Stimulated activated CD4-positive, alpha-beta T cell treated with anti-CD3 and anti-CD28 coated beads, Interleukin-12 subunit alpha, Interleukin-12 subunit beta, amount 100 ng/mL, for 4 hours (primary cell): ENCODE measurements around the gene ANKMY1.
"Not testable (repeated sequence)": the region's sequence is repeated elsewhere in the genome, so short reads cannot be mapped to it uniquely, and the experiment has no call there.

Experiments
- DNase-seq: peaks from one replicate; pipeline ENCODE4 v3.0.0-alpha.2; 2020

The ANKMY1 gene

DNA sequence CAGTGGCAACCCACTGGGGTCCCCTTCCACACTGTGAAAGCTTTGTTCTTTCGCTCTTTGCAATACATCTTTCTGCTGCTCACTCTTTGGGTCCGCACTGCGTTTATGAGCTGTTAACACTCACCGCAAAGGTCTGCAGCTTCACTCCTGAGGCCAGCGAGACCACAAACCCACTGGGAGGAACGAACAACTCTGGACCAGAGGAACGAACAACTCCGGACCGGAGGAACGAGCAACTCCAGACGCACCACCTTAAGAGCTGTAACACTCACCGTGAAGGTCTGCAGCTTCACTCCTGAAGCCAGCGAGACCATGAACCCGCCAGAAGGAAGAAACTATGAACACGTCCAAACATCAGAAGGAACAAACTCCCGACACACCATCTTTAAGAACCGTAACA lies 18.7 kb downstream of the ANKMY1 start:
- DNase-seq, result not testable (repeated sequence)

DNA sequence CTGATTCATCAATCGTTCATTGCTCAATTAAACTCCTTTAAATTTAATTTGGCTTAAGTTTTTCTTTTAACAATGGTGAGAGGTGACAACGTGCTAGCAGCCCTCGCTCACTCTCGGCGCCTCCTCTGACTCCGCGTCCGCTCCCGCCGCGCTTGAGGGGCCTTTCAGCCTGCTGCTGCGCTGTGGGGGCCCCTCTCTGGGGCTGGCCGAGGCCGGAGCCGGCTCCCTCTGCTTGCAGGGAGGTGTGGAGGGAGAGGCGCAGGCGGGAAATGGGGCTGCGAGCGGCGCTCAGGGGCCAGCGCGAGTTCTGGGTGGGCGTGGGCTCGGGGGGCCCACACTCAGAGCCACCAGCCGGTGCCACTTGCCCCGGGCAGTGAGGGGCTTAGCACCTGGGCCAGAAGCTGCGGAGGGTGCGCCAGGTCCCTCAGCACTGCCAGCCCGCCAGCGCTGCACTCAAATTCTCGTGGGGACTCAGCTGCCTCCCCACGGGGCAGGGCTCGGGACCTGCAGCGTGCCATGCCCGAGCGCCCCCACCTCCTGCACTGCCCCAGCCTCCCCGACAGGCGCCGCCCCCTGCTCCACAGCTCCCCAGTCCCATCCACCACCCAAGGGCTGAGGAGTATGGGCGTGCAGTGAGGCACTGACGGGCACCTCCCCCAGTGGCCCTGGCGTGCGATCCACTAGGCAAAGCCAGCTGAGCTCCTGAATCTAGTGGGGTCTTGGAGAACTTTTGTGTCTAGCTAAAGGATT lies 19.6 kb downstream of the ANKMY1 start:
- DNase-seq, result no peak

DNA sequence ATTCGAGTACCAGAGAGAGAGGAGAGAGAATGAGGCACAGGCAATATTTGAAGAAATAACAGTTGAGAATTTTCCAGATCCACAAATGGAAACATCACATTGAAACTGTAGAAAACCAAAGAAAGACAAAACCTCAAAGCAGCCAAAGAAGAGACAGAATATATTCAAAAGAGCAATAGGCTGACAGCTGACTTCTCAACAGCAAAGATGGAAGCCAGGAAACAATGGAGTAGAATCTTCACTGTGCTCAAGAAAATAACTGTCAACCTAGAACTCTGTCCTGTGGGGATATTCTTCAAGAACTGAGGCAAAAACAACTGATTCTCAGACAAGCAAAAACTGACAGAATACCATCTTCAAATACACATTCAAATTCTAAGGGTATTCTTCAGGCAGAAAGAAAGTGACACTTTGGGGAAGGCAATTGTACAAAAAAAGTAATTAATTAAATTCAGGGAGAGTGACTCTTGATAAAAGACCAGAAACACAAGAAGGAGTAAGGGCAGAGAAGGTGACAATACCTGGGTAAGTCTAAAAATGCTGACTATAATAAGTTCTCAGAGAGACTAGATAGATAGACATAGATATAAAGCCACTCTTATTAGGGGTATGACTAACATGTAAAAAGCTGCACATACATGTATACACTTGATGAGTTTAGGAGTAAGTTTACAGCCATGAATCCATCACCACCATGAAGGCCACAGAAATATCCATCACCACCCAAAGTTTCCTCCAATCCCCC lies 25.6 kb downstream of the ANKMY1 start:
- no peak for DNase-seq

DNA sequence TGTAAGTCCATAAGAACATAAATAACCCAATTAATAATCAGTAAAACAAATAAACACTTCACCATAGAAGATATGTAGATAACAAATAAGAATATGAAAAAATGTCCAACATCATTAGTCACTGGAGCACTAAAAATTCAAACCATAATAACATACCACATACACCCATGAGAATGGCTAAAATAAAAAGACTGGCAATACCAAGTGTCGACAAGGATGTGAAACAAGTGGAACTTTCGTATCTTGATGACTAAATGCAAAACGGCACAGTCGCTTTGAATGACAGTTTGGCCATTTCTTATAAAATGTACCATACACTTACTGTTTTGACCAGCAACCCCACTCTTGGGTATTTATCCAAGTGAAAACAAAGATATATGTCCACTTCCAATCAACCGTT lies 26.8 kb downstream of the ANKMY1 start:
- no peak for DNase-seq

DNA sequence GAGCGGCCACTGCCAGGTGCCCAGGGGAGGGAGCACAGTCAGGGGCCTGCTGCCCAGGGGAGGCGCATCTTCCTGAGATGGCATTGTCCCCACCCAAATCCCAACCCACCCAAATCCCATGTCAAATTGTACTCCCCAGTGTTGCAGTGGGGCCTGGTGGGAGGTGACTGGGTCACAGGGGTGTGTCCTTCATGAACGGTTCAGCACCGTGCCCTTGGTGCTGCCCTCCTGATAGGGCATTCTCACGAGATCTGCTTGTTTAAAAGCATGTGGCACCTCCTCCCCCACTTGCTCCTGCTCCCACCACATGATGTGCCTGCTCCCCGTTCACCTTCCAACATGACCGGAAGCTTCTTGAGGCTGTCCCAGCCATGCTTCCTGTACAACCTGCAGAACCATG lies 27.6 kb downstream of the ANKMY1 start:
- DNase-seq, result no peak

DNA sequence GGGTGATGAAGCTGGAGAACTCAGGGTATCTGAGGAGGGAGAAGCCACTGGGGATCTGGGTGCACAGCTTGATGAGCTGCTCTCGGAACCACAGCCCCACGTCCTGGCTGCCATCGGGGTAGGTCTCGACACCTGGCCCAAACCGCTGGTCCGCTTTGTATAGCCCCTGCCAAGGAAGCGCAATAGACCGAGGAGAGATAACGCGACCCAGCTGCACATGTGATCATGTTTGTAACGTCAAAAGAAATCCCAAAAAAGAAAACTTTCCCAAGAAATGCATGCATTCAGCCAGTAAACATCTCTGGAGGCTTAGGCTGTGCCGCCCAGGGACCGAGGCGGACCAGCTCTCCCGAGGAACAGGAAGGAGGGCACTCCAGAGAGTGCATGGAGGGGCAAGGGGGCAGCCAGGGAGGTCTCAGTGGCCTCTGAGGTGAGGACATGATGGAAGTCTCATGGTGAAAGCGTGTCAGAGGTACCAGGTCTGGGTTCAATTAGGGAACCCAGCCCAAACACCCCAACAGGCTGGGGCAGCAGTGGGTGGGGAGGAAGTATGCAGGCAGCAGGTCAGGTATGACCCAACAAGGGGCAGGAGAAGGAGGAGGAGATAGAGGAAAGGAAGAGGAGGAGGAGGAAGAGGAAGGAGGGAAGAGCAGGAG lies 28.3 kb downstream of the ANKMY1 start:
- DNase-seq, result no peak

DNA sequence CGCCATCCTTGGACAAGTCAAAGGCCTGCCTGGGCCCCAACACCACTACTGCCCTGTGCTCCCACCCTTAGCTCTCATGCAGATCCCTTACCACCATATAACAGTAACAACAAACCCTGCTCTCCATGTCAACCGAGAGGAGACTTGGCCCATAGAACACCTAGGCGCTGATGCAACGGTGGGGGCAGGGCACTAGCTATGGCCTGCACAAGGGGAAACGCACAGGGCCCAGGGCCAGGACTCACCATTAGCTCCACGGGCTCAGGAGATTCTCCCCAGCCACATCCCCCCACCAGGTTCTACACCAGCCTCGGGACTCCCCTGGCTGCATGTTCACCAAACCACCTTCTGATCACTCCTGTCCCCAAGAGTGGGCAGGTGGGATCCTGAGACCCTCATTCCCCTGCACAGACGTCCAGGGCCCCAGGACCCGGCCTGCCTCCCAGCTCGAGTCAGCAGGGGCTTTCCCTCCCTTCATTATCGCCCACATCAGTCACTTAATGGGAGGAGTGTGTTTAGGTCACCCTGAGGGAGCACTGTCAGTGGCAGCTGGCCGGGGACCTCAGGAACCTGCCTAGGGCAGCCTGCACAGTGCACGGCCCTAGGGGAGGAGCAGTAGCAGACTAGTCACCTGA lies 29.3 kb downstream of the ANKMY1 start:
- DNase-seq, result no peak

DNA sequence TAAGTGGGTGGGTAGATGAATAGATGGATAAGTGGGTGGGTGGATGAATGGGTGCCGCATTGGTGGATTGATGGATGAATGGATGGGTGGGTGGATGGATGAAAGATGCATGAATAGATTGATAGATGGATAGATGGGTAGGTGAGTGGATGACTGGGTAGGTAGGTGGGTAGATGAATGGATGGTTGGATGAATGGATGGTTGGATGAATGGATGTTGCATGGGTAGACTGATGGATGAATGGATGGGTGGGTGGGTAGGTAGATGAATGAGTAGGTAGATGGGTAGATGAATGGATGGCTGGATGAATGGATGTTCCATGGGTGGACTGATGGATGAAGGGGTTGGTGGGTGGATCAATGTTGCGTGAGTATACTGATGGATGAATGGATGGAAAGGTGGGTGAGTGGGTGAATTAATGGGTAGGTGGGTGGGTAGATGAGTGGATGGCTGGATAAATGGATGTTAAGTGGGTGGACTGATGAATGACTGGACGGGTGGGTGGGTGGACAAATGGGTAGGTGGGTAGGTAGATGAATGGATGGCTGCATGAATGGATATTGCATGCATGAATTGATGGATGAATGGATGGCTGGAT lies 30.5 kb downstream of the ANKMY1 start:
- no peak for DNase-seq

DNA sequence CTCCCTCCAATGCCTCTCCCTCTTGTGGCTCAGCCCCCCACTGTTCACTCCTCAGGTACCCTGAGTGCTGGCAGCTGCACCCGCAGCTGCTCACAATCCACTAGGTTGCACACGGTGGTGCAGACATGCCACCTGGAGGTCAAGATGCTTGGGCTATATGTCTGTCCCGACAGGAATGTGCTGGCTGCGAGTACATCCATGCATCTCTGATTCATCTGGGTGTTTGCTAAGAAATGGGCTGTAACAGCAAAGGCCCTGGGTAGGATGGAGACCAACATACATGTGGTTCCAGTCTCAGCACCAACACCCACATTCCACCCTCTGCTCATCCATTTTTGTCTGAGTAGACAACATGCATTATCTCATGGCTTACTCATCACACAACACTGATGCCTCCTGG lies 31.3 kb downstream of the ANKMY1 start:
- no peak for DNase-seq

DNA sequence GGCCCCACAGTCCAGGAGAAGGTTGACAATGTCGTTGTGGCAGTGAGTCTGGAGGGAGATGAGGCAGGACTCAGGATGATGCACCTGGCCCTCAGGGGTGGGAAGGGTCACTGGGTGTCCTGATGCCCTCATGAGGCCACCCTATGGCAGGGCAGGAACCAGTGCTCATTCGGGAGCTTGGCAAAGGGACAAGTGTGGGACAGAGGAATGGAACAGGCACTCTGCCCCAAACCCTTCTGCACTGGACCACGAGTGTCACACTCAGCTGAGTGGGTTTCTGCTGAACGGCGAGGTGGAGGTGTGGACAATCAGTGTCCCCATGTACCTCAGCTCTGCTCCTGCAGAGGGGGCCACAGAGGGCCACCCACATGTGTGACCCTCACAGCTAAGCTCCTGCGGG lies 32.0 kb downstream of the ANKMY1 start:
- DNase-seq, result no peak

DNA sequence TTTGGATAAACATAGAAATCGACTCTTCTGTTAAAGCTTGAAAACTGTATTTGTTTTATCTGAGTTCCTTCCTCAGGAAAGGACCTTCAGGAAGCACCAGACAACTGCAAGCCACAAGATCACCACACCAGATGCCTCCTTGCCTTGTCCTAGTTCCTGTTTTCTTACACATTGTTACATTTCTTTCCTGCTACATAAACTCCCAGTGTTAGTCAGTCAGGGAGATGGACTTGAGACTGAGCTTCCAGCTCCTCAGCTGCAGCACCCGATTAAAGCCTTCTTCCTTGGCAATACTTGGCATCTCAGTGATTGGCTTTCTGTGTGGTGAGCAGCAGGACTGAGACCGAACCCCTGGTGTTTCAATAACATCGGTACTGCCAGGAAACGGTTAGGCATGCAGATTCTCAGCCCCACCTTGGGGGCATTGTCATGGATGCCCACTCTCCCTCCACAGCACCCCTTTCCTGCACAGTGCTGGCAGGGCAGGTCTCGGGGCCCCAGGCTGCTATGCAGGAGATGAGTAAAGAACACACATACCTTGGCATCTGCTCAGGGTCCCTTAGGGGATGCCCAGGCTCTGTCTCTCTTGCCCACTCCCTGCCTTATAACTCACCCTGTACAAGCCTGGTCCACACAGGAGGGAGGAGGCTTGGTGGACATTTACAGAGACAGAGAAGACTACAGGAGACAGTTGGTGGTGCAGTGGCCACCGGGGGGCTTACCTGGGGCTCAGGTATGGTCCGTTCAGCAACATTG lies 32.6 kb downstream of the ANKMY1 start:
- no peak for DNase-seq

DNA sequence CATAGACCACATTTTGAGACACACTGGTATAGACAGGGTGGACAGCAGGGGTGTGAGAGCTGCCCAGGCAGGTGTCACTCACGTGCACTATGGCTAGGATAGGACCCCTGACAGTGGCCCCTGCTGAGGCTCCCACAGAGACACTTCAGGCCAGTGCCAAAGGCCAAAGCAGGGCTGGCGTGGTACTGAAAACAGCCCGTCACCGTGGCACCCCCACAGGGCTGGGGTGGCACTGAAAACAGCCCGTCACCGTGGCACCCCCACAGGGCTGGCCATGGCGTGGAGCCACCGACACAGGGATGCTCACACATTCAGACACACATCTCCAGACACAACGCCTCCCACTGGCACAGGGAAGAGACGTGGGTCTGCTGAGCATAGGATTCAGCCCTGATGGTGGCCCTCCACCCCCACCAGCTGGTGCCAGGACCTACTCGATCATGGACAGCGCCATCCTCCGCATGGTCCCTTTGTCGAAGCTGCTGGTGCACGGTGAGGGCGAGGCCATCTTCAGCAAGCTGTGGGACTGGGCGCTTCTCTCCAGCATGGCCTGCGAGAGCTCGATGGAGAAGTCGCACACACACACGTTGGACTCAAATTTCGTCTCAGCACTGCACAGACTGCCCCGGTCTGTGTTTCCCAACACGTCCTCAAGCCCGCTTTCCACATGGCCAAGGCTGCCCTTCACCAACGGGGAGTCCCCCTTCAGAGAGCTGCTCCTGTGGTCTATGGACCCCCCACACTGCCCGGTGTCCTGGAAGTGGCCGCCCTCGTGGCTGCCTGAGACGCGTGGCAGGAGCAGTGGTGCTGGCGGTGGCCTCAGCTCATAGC lies 34.1 kb downstream of the ANKMY1 start:
- no peak for DNase-seq

DNA sequence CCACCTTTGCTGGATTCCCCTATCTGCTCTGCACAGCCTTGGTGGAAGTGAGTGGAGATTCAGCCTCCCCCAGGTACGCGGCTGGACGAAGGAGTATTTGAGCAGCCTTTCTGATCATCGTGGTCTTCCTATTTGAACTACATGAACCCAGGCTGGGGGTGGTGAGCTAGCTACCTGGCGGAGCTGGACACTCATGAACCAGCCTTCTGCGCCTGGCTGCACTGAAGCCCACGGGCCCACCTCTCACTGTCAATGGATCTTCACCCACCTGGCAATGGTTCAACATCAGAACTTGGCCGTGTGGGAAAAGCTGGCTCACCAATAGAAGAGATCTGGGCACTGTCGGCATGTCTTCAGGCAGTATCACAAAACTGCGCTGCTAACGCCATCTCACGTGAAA lies 35.4 kb downstream of the ANKMY1 start:
- DNase-seq, result no peak

DNA sequence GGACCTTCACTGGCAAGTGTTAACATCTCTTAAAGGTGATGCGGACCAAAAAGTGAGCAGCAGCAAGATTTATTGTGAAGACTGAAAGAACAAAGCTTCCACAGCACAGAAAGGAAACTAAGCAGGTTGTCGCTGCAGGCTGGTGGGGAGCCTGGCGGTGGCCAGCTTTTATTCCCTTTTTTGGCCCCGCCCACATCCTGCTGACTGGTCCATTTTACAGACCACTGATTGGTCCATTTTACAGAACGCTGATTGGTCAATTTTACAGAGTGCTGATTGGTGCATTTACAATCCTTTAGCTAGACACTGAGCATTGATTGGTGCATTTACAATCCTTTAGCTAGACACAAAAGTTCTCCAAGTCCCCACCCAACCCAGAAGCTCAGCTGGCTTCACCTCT lies 35.9 kb downstream of the ANKMY1 start:
- DNase-seq, result not testable (repeated sequence)

DNA sequence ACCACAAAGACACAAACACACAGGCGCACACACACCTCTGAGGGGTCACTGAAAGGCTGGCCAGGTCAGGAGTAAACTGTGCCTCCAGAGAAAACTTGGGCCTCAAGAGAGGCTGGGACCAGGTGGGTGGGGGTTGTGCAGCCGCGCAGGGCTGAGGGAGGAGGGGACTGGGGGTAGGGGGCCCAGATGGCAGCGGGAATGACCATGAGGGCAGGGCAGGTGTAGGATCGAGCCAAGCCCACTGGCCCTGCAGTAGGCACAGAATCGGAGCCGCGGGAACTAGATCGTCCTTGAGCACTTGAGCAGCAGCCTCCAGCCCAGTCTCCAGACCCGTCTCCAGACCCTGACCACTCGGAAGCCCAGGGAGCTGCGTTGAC lies 36.8 kb downstream of the ANKMY1 start:
- DNase-seq, result no peak

DNA sequence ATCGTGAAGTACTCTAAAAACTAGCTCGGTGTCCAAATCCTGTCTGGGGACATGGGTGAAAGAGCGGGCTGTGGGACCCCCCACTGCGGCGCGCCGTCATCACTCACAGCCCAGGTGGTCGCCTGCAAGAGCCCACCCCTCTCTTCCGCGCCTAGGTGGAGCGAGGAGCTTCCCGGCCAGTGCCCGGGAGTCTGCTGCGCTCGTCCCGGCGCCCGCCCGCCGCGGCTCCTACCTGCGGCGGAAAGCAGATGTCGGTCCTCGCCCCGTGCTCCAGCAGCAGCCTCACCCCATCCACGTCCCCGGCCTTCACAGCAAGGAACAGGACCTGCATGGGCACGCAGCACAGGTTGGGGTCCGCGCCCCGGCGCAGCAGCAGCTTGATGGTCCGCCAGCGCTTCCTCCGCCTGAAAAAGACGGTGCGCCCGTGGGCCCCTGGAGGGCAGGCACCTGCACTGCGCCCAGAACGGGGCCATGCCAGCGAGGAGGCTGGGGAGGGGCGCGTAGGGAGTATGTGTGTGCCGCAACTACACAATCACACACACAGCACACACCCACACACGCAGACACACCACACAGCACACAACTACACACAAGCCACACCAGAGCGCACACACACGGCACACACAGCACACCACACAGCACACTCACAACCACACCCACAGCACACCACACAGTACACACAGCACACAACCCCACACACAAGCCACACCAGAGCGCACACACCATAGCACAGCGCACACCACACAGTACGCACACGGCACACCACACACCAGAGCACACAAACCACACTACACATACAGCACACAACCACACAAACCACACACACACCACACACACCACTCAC lies 37.4 kb downstream of the ANKMY1 start:
- no peak for DNase-seq

DNA sequence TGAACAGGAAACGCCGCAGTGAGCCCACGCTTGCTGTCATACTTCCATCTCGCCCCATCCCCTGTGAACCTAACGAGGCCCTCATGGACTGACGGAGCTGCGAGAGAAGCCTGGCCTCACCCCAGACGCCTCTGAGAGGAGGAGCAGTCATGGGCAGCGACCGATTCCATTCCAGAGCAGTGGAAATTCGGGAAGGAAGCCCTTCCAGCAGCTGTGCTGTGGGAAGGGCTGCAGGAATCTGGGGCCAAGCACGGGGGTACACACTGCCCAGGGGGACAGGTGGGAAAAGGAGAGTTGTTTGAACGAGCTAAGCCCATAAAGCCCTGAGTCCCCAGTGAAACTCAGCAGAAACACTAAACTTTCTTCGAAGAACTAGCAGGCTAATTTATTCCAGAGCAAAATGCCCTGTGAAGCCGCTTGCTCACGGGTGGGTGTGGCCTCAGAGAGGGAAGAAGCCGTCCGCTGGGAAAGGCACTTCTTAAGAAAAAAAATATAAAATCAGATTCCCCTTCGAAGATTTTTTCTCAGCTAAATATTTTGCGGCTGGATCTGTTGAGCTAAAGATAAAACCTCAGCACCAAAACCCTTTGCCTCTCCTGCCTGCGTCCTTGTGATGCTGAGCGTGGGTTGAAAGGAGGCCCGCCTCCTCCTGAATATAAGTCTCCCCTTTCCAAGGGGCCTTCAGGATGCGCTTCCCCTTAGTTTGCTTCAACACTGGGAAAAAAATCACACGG lies 38.2 kb downstream of the ANKMY1 start:
- DNase-seq, result no peak

DNA sequence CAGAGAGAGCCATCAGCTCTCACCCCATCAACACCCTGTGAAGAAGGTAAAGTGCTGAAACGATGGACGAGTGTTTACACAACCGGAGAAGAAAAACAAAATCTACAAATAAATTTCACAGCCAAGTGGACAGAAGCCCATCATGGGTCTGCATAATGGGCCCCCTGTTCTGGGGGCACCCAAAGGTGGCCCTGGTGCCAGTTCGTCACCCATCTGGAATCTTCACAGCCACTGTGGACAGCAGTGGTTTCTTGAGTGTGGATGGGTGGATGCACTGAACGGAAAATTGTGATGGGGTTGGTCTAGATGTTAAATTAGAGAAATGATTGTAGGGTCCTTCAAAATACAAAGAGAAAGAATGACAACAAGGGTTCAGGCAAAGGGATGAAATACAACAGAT lies 38.8 kb downstream of the ANKMY1 start:
- no peak for DNase-seq

DNA sequence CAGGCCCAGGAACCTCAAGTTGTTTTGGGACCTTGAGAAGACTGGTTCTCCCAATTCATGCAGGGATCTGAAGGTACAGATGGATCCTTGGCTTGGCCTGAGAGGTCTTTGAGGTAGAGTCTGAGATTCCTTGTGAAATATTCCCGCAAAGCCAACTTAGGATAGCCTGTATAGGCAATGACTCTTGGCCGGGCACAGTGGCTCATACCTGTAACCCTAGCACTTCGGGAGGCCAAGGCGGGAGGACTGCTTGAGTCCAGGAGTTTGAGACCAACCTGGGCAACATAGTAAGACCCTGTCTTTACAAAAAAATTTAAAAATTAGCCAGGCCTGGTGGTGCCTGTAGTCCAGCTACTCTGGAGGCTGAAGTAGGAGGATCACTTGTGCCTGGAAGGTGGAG lies 40.4 kb downstream of the ANKMY1 start:
- DNase-seq, result no peak

DNA sequence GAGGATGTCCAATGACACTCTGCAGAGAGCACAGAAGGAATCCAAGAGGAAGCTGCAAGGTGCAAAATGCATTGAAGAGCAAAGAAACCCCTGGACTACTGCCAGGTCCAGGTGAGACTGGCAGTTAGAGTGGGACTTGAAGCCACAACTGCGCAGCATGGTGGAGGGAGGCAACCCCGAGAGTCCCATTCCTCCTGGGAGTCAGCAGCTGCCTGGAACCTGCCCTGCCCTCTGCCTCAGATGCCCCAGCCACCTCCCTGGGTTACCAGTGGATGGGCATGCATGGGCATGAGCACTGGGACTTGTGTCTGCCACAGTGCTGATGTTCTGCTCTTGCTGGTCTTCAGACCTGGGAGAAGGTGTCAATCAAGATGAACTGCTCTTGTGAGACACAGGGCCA lies 43.2 kb downstream of the ANKMY1 start:
- DNase-seq, result no peak
